ENCODE measurements around the gene EHHADH. TPM values are rescaled to one million over a fixed set of nuclear protein-coding genes. Genes with fewer than 3 reads are reported as not detected.

The EHHADH gene
- total and polyA plus RNA-seq, 3 experiments from 2014 or later: 0.94 to 2.2 (median 1.7) TPM

DNA sequence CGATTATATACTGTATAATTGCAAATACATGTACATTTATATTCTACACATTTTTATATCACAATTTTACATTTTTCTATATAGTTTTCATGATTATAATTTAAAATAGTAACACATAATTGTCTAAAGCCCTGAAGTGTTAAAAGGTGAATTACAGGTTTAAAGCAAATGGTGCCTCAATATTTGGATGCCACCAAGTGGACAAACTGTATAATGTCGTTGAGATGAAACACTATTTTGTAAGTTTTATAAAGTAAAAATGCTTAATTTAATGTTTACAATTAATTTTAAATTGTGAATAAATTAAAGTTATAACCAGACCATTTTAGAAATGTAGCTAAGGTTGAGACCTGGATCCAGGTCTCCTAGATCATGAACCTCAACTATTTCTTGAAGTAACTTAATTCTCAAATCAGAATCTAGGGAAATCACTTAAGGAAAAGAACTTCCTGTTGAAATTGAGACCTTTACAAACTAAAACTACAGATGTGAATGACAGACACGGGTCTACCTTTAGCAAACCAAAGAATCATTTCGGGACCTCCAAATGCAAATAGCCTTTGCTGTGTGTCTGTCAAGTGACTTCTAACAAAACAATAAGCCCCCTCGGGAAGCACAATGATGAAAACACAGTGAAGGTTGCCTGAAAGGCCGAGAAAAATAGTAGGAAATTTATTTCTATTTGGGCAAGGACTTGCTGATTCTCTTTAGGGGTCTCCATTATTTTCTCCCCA lies 37.8 kb downstream of the EHHADH start:
- CTCF ChIA-PET: no interaction called here

DNA sequence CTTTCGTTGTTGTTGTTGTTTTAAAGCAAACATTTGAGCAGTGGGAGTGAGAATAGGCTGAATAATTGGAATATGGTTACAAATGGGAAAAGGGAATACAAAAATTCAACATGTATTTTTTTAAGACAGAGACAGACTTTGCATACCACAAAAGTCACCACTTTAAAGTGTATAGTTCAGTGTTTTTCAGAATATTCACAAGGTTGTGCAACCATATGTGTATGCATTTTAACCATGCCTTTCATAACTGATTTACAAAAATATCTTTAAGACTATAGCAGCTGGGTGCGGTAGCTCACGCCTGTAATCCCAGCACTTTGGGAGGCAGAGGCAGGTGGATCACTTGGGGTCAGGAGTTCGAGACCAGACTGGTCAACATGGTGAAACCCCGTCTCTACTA lies 41.3 kb downstream of the EHHADH start:
- no peak overlapping the region for H3K27ac Mint-ChIP-seq
- DNase-seq: no peak
- Histone ChIP-seq H3K4me3 (ENCODE audit: low read length) (no peak overlapping the region), H3K9me3 (ENCODE audit: low read length) (no peaks in the 10 kb centered on the region), H3K36me3 (ENCODE audit: insufficient read depth, low read length) (no peaks in the 10 kb centered on the region), H3K4me1 (ENCODE audit: insufficient read depth, low read length) (no peaks in the 10 kb centered on the region), H3K27ac (ENCODE audit: low read depth, low read length) (no peak overlapping the region), H3K27me3 (ENCODE audit: insufficient read depth, low read length, poor library complexity, severe bottlenecking) (no peaks in the 10 kb centered on the region)
- H3K9me3 Mint-ChIP-seq: no peaks in the 10 kb centered on the region
- ChIA-PET CTCF (no interaction called here), POLR2A (no interaction called here)
- H3K4me3 Mint-ChIP-seq: no peak overlapping the region
- no peaks in the 10 kb centered on the region for H3K36me3 Mint-ChIP-seq
- no peaks in the 10 kb centered on the region for H3K27me3 Mint-ChIP-seq
- peaks cover 2 to 9% (median 8%) of the 10 kb centered on the region in 3 donors for H3K4me1 Mint-ChIP-seq

More for the DNA sequence above, 37.8 kb downstream of the EHHADH start:
- Histone ChIP-seq H3K27ac (ENCODE audit: low read depth, low read length) (no peak overlapping the region), H3K4me1 (ENCODE audit: insufficient read depth, low read length) (no peaks in the 10 kb centered on the region), H3K36me3 (ENCODE audit: insufficient read depth, low read length) (no peaks in the 10 kb centered on the region), H3K4me3 (ENCODE audit: low read length) (no peak overlapping the region), H3K27me3 (ENCODE audit: insufficient read depth, low read length, poor library complexity, severe bottlenecking) (no peaks in the 10 kb centered on the region), H3K9me3 (ENCODE audit: low read length) (no peaks in the 10 kb centered on the region)
- POLR2A ChIA-PET: no interaction called here
- H3K4me1 Mint-ChIP-seq: no peaks in the 10 kb centered on the region
- no peaks in the 10 kb centered on the region for H3K9me3 Mint-ChIP-seq
- peaks cover 0 to 2% (median 0%) of the 10 kb centered on the region in 3 donors for H3K36me3 Mint-ChIP-seq
- no peak overlapping the region for H3K27ac Mint-ChIP-seq
- DNase-seq: no peak
- no peak overlapping the region for H3K4me3 Mint-ChIP-seq
- H3K27me3 Mint-ChIP-seq: no peaks in the 10 kb centered on the region

DNA sequence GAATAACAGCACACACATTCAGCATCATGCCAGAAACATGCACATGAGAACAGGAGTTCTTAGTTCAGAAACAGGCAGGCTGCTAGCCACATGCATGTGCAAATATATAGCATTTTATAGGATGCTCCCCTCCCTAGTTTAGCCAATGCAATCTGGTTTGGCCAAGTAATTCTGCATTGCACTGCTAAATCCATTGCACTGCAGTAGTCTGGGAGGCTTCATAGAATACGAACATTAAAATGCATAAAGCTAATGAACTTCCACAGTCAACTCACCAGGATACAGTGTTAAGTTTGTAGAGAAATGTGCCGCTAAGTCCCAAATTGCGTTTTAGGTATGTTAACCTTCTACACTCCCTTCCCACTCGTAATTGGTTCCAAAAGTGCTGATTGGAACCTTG lies 41.8 kb downstream of the EHHADH start:
- ChIA-PET CTCF (no interaction called here), POLR2A (no interaction called here)
- Histone ChIP-seq H3K27ac (ENCODE audit: low read depth, low read length) (no peak overlapping the region), H3K27me3 (ENCODE audit: insufficient read depth, low read length, poor library complexity, severe bottlenecking) (no peaks in the 10 kb centered on the region), H3K36me3 (ENCODE audit: insufficient read depth, low read length) (no peaks in the 10 kb centered on the region), H3K4me1 (ENCODE audit: insufficient read depth, low read length) (no peaks in the 10 kb centered on the region), H3K9me3 (ENCODE audit: low read length) (no peaks in the 10 kb centered on the region), H3K4me3 (ENCODE audit: low read length) (no peak overlapping the region)
- H3K36me3 Mint-ChIP-seq: no peaks in the 10 kb centered on the region
- no peaks in the 10 kb centered on the region for H3K27me3 Mint-ChIP-seq
- DNase-seq: no peak
- peaks cover 2 to 14% (median 13%) of the 10 kb centered on the region in 3 donors for H3K4me1 Mint-ChIP-seq
- H3K27ac Mint-ChIP-seq: no peak overlapping the region
- H3K9me3 Mint-ChIP-seq: no peaks in the 10 kb centered on the region
- no peak overlapping the region for H3K4me3 Mint-ChIP-seq

DNA sequence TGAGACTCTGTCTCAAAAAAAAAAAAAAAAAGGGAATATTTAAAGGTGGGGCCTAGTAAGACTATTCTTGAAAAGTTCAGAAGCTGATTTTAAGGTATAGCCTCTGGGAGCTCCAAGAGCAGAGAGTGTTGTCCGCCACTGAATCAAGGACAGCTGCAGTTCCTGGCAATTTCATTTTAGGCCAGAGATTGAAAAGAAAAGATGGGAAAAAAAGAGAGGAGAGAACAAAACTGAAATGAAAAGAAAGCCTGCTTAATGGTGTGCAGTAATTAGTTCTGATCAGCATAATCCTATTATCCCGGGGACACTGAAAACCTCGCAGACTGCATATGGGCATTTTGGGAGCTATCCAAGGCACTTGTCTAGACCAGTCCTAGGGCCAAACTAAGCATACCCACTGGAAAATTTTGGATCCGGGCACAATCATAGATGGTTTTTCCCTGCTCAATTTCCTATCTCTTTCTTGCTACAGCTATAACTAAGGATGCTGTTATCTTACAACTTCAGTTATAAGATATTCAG lies 43.2 kb downstream of the EHHADH start:
- ChIA-PET CTCF (no interaction called here), POLR2A (no interaction called here)
- DNase-seq: no peak
- H3K4me3 ChIP-seq (ENCODE audit: low read length): no peak overlapping the region
- Mint-ChIP-seq H3K9me3 (no peaks in the 10 kb centered on the region), H3K27me3 (no peaks in the 10 kb centered on the region), H3K27ac (no peak overlapping the region), H3K4me3 (no peak overlapping the region), H3K4me1 (peaks cover 2 to 14% (median 14%) of the 10 kb centered on the region in 3 donors), H3K36me3 (no peaks in the 10 kb centered on the region)
- no peaks in the 10 kb centered on the region for H3K27me3 ChIP-seq (ENCODE audit: insufficient read depth, low read length, poor library complexity, severe bottlenecking)
- H3K36me3 ChIP-seq (ENCODE audit: insufficient read depth, low read length): no peaks in the 10 kb centered on the region
- H3K27ac ChIP-seq (ENCODE audit: low read depth, low read length): no peak overlapping the region
- no peaks in the 10 kb centered on the region for H3K4me1 ChIP-seq (ENCODE audit: insufficient read depth, low read length)
- no peaks in the 10 kb centered on the region for H3K9me3 ChIP-seq (ENCODE audit: low read length)

DNA sequence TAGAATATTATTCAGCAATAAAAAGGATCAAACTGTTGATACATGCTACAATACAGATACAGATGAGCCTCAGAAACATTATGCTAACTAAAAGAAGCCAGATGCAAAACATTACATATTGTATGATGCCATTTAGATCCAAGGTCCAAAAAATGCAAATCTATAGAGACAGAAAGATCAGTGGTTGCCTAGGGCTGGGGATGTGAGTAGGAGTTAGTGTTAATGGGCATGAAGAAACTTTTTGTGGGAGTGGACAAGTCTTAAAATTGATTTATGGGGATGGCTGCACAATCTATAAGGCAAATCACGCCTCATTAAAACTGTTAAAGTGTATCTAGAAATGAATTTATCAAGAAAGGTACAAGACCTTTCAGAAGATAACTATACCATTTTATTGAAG lies 45.0 kb downstream of the EHHADH start:
- Mint-ChIP-seq H3K36me3 (no peaks in the 10 kb centered on the region), H3K4me3 (no peak overlapping the region), H3K27me3 (no peaks in the 10 kb centered on the region), H3K9me3 (no peaks in the 10 kb centered on the region), H3K4me1 (peaks cover 2 to 14% (median 14%) of the 10 kb centered on the region in 3 donors), H3K27ac (no peak overlapping the region)
- no peak for DNase-seq
- Histone ChIP-seq H3K27me3 (ENCODE audit: insufficient read depth, low read length, poor library complexity, severe bottlenecking) (no peaks in the 10 kb centered on the region), H3K9me3 (ENCODE audit: low read length) (no peaks in the 10 kb centered on the region), H3K36me3 (ENCODE audit: insufficient read depth, low read length) (no peaks in the 10 kb centered on the region), H3K4me3 (ENCODE audit: low read length) (no peak overlapping the region), H3K27ac (ENCODE audit: low read depth, low read length) (no peak overlapping the region), H3K4me1 (ENCODE audit: insufficient read depth, low read length) (no peaks in the 10 kb centered on the region)
- ChIA-PET CTCF (no interaction called here), POLR2A (no interaction called here)

DNA sequence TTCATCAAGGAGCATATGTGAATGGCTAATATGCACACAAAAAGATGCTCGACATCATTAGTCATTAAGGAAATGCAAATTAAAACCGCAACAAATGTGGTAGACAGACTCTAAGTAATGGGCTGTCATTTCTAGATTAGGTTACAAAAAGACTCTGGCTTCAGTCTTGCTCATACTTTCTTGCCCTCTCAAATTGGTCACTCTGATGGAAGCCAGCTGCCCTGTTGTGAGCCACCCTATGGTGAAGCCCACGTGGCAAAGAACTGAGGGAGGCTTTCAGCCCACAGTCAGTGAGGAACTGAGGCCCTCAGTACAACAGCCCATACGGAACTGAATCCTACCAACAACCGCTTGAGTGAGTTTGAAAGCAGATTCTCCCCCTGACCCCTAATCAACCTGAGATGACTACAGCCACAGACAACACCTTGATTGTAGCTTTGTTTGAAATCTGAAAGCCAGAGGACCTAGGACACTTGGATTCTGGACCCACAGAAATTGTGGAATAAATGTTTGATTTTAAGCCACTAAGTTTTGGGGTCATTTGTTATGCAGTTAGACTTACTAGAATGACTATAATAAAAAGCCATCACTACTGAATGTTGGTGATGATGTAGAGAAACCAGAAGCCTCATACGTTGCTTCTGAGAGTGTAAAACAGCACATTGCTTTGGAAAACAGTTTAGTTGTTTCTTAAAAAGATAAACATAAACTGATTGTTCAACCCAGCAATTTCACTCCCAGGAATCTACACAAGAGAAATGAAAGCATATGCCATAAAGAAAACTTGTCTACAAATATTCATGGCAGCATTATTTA lies 45.7 kb downstream of the EHHADH start:
- H3K36me3 ChIP-seq (ENCODE audit: insufficient read depth, low read length): no peaks in the 10 kb centered on the region
- H3K9me3 ChIP-seq (ENCODE audit: low read length): no peaks in the 10 kb centered on the region
- POLR2A ChIA-PET: no interaction called here
- Mint-ChIP-seq H3K4me1 (peaks cover 2 to 14% (median 14%) of the 10 kb centered on the region in 3 donors), H3K4me3 (peak overlapping the region in 2 of 7 donors; percentile 5 to 41), H3K9me3 (no peaks in the 10 kb centered on the region), H3K36me3 (peaks cover 1 to 5% (median 3%) of the 10 kb centered on the region in 3 donors), H3K27ac (peak overlapping the region in 2 of 8 donors; percentile 40 to 67), H3K27me3 (no peaks in the 10 kb centered on the region)
- H3K27ac ChIP-seq (ENCODE audit: low read depth, low read length): no peak overlapping the region
- no peaks in the 10 kb centered on the region for H3K4me1 ChIP-seq (ENCODE audit: insufficient read depth, low read length)
- no peak overlapping the region for H3K4me3 ChIP-seq (ENCODE audit: low read length)
- DNase-seq: no peak
- no peaks in the 10 kb centered on the region for H3K27me3 ChIP-seq (ENCODE audit: insufficient read depth, low read length, poor library complexity, severe bottlenecking)
- CTCF ChIA-PET: no interaction called here

DNA sequence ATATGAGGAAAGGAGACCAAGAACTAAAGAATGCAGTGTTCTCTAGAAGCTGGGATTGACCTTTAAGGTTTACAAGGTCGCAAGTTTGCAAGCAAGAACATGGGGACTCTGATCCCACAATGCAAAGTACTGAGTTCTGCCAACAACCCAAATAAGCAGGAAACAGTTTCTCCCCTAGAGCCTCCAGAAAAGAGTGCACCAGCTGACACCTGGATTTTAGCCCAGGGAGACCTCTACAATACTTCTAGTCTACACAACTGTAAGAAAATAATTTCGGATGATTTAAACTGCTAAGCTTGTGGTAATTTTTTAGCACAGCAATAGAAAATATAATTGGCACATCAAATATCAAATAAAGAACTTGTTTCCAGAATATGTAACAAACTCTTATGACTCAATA lies 46.4 kb downstream of the EHHADH start:
- no peaks in the 10 kb centered on the region for H3K36me3 ChIP-seq (ENCODE audit: insufficient read depth, low read length)
- Mint-ChIP-seq H3K27ac (peak overlapping the region in 1 of 8 donors; percentile 3), H3K27me3 (no peaks in the 10 kb centered on the region), H3K4me1 (peaks cover 2 to 14% (median 14%) of the 10 kb centered on the region in 3 donors), H3K9me3 (no peaks in the 10 kb centered on the region), H3K4me3 (no peak overlapping the region), H3K36me3 (peaks cover 1 to 5% (median 3%) of the 10 kb centered on the region in 3 donors)
- H3K4me3 ChIP-seq (ENCODE audit: low read length): no peak overlapping the region
- H3K27ac ChIP-seq (ENCODE audit: low read depth, low read length): no peak overlapping the region
- H3K4me1 ChIP-seq (ENCODE audit: insufficient read depth, low read length): no peaks in the 10 kb centered on the region
- H3K9me3 ChIP-seq (ENCODE audit: low read length): no peaks in the 10 kb centered on the region
- DNase-seq: no peak
- ChIA-PET POLR2A (no interaction called here), CTCF (no interaction called here)
- no peaks in the 10 kb centered on the region for H3K27me3 ChIP-seq (ENCODE audit: insufficient read depth, low read length, poor library complexity, severe bottlenecking)

DNA sequence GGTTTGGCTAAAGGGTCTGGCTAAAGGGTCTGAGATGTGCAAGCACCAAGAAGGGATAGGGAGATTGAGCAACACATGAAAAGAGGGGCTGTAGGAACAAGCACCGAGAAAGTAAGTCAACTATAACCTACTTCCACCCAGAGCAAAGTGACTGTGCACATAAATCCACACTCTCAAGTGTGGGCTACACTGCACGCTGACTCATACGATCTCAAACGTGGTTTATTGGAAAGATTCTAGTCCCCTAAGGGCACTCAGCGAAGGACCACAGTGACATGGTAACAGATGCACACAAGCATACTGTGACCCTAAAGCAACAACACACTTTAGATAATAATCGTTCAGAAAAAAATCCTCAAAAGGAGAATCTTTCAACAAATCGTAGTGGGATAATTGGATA lies 48.0 kb downstream of the EHHADH start:
- CTCF ChIA-PET: no interaction called here

More for the DNA sequence above, 48.0 kb downstream of the EHHADH start:
- no peaks in the 10 kb centered on the region for H3K9me3 ChIP-seq (ENCODE audit: low read length)
- no peak for DNase-seq
- H3K27me3 ChIP-seq (ENCODE audit: insufficient read depth, low read length, poor library complexity, severe bottlenecking): no peaks in the 10 kb centered on the region
- no peaks in the 10 kb centered on the region for H3K4me1 ChIP-seq (ENCODE audit: insufficient read depth, low read length)
- Mint-ChIP-seq H3K27me3 (no peaks in the 10 kb centered on the region), H3K4me3 (no peak overlapping the region), H3K4me1 (peaks cover 2 to 14% (median 14%) of the 10 kb centered on the region in 3 donors), H3K27ac (no peak overlapping the region), H3K9me3 (no peaks in the 10 kb centered on the region), H3K36me3 (peaks cover 2 to 10% (median 8%) of the 10 kb centered on the region in 3 donors)
- no peaks in the 10 kb centered on the region for H3K36me3 ChIP-seq (ENCODE audit: insufficient read depth, low read length)
- no peak overlapping the region for H3K27ac ChIP-seq (ENCODE audit: low read depth, low read length)
- POLR2A ChIA-PET: no interaction called here
- no peak overlapping the region for H3K4me3 ChIP-seq (ENCODE audit: low read length)
